WTC11 (cell line): ENCODE data around the gene GEMIN7. TPM values are rescaled to one million over a fixed set of nuclear protein-coding genes. Genes with fewer than 3 reads are reported as not detected.

Experiments used
- ATAC-seq: fragments of 200-7000 bp; cut with Tn5 transposase; 2 replicates; pipeline ENCODE4 v1.10.0; 2021; ENCODE audit warnings: mild to moderate bottlenecking, moderate library complexity
- CTCF ChIA-PET: fragments of 300-600 bp; sonication (Branson Sonifier 250); formaldehyde crosslinking; loops from one replicate; lab custom pipeline; 2021; ENCODE audit warnings: antibody characterized with exemption; lab: Charles Lee
- POLR2A ChIA-PET: fragments of 350-600 bp; sonication (Branson Sonifier 250); formaldehyde crosslinking; loops from one replicate; lab custom pipeline; 2021; ENCODE audit warnings: antibody characterized with exemption; lab: Charles Lee
- DNase-seq: peaks from one replicate; pipeline ENCODE4 v3.0.0; 2021; ENCODE audit warnings: low spot score
- H3K27ac Mint-ChIP-seq: 2 replicates; pipeline ENCODE4 v1.8.0; 2021; ENCODE audit warnings: mixed read lengths
- H3K27me3 Mint-ChIP-seq: 2 replicates; pipeline ENCODE4 v1.8.0; 2021; ENCODE audit warnings: low read depth, mild to moderate bottlenecking, moderate library complexity, mixed read lengths
- H3K36me3 Mint-ChIP-seq: 2 replicates; pipeline ENCODE4 v1.8.0; 2021; ENCODE audit warnings: mixed read lengths
- H3K4me1 Mint-ChIP-seq: 2 replicates; pipeline ENCODE4 v1.8.0; 2022; ENCODE audit warnings: mixed read lengths
- H3K4me3 Mint-ChIP-seq: 2 replicates; pipeline ENCODE4 v1.8.0; 2021; ENCODE audit warnings: mild to moderate bottlenecking, moderate library complexity, mixed read lengths
- H3K9me3 Mint-ChIP-seq: 2 replicates; pipeline ENCODE4 v1.8.0; 2021; ENCODE audit warnings: mixed read lengths
- ATF6 ChIP-seq: sonication (generic); formaldehyde crosslinking; IDR thresholded peaks from 2 replicates; pipeline ENCODE4 v1.8.1; 2023; ENCODE audit warnings: mild to moderate bottlenecking, missing genetic modification reagents
- ETV6 ChIP-seq: sonication (generic); formaldehyde crosslinking; IDR thresholded peaks from 2 replicates; pipeline ENCODE4 v1.8.1; 2022; ENCODE audit warnings: mild to moderate bottlenecking, missing genetic modification reagents
- FOXK1 ChIP-seq: sonication (generic); formaldehyde crosslinking; IDR thresholded peaks from 2 replicates; pipeline ENCODE4 v1.8.0; 2022; ENCODE audit warnings: mild to moderate bottlenecking, moderate library complexity, missing genetic modification reagents
- JAZF1 ChIP-seq: fragments of 250-450 bp; sonication (Bioruptor Pico); IDR thresholded peaks from 2 replicates; pipeline ENCODE4 v1.9.0; 2021; ENCODE audit warnings: moderate library complexity, mild to moderate bottlenecking, inconsistent platforms
- KAT7 ChIP-seq: sonication (generic); formaldehyde crosslinking; IDR thresholded peaks from 2 replicates; pipeline ENCODE4 v1.8.1; 2023; ENCODE audit warnings: missing genetic modification reagents, mild to moderate bottlenecking, borderline replicate concordance
- NFATC4 ChIP-seq: fragments of 250-450 bp; sonication (Bioruptor Pico); IDR thresholded peaks from 2 replicates; pipeline ENCODE4 v1.9.0; 2021; ENCODE audit warnings: mild to moderate bottlenecking
- NFE2L1 ChIP-seq: sonication (generic); formaldehyde crosslinking; IDR thresholded peaks from 2 replicates; pipeline ENCODE4 v1.8.1; 2023; ENCODE audit warnings: missing genetic modification reagents
- SP1 ChIP-seq: sonication (generic); formaldehyde crosslinking; conservative IDR thresholded peaks from 2 replicates; pipeline ENCODE4 v1.8.1; 2022; ENCODE audit warnings: missing genetic modification reagents
- USF2 ChIP-seq: sonication (generic); formaldehyde crosslinking; IDR thresholded peaks from 2 replicates; pipeline ENCODE4 v1.8.1; 2023; ENCODE audit warnings: mild to moderate bottlenecking, missing genetic modification reagents, moderate library complexity
- ZBTB21 ChIP-seq: sonication (generic); formaldehyde crosslinking; IDR thresholded peaks from 2 replicates; pipeline ENCODE4 v1.8.1; 2023; ENCODE audit warnings: mild to moderate bottlenecking, missing genetic modification reagents, borderline replicate concordance
- ZNF281 ChIP-seq: sonication (generic); formaldehyde crosslinking; IDR thresholded peaks from 2 replicates; pipeline ENCODE4 v1.8.0; 2023; ENCODE audit warnings: mild to moderate bottlenecking, missing genetic modification reagents
- ZSCAN18 ChIP-seq: fragments of 250-450 bp; sonication (Bioruptor Pico); IDR thresholded peaks from 2 replicates; pipeline ENCODE4 v2.1.2; 2022; ENCODE audit warnings: mild to moderate bottlenecking, moderate library complexity
- total RNA-seq: library from RNA; stranded (reverse); gene quantifications from 3 replicates; pipeline ENCODE4 v1.2.3, GENCODE V29; 2021
- TF ChIP-seq, protein P1 (sequence below): fragments of 250-450 bp; sonication (Bioruptor Pico); conservative IDR thresholded peaks from 2 replicates; pipeline ENCODE4 v1.9.0; 2021; ENCODE audit warnings: mild to moderate bottlenecking
- TF ChIP-seq, protein P2 (sequence below): sonication (generic); formaldehyde crosslinking; conservative IDR thresholded peaks from 2 replicates; pipeline ENCODE4 v1.8.1; 2023; ENCODE audit warnings: mild to moderate bottlenecking, low read depth, missing genetic modification reagents, moderate library complexity
- TF ChIP-seq, protein P3 (sequence below): sonication (generic); formaldehyde crosslinking; IDR thresholded peaks from 2 replicates; pipeline ENCODE4 v1.8.1; 2022; ENCODE audit warnings: low read depth, mild to moderate bottlenecking, moderate library complexity, missing genetic modification reagents, borderline replicate concordance
- TF ChIP-seq, protein P4 (sequence below): sonication (generic); formaldehyde crosslinking; IDR thresholded peaks from 2 replicates; pipeline ENCODE4 v1.8.1; 2023; ENCODE audit warnings: mild to moderate bottlenecking, missing genetic modification reagents
- TF ChIP-seq, protein P5 (sequence below): sonication (generic); formaldehyde crosslinking; IDR thresholded peaks from 2 replicates; pipeline ENCODE4 v1.8.0; 2022; ENCODE audit warnings: mild to moderate bottlenecking, missing genetic modification reagents

Gene GEMIN7
- total RNA-seq, 1 experiment from 2014 or later, result 55.0 TPM

GRCh38 chr19:45117671-45118070, 38.6 kb downstream of the GEMIN7 start:
- Mint-ChIP-seq H3K4me1 (peaks cover 7% of the 10 kb centered on the region; the same call in 1 of the 2 replicates), H3K36me3 (no peaks in the 10 kb centered on the region)
- DNase-seq, result no peak
- CTCF ChIA-PET, result interaction anchor here (0.7 to 1.9 kb wide), 6 partner anchors 8 to 394 kb away, joined by 3 to 9 read pairs (median 5); partner anchors contain the start of gene PPP1R37
- TF ChIP-seq USF2 (CRISPR knock-in tag) (no peak), ZBTB21 (CRISPR knock-in tag) (no peak), KAT7 (CRISPR knock-in tag) (no peak), NFE2L1 (CRISPR knock-in tag) (no peak), JAZF1 (CRISPR knock-in tag) (no peak), ATF6 (no peak), ETV6 (CRISPR knock-in tag) (no peak), FOXK1 (no peak)
- TF ChIP-seq, protein P1, sequence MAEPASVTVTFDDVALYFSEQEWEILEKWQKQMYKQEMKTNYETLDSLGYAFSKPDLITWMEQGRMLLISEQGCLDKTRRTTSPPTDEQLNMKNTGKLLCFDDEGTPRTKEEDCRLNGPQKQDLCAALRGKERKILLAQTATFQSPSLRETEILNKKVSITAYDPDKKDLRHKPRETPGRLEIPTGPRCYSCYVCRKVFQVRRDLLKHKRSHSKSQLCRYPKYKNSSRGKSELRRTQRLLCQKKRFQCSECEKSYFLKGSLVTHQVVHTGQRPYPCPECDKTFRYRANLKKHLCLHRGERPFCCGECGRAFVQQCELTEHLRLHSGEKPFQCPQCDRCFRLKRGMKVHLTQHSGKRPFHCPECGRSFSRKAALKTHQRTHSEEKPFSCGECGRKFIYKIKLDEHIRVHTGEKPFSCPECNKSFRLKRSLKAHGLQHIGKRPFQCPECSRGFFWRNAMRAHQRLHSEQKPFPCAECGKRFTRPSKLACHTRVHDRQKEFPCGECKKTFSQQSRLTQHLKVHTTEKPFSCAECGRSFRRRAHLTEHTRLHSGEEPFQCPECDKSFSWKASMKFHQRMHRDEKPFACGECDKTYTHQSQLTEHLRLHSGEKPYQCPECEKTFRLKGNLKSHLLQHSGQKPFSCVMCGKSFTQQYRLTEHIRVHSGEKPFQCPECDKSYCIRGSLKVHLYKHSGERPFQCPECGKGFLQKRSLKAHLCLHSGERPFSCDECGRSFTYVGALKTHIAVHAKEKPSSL, result no peak
- TF ChIP-seq, protein P2, sequence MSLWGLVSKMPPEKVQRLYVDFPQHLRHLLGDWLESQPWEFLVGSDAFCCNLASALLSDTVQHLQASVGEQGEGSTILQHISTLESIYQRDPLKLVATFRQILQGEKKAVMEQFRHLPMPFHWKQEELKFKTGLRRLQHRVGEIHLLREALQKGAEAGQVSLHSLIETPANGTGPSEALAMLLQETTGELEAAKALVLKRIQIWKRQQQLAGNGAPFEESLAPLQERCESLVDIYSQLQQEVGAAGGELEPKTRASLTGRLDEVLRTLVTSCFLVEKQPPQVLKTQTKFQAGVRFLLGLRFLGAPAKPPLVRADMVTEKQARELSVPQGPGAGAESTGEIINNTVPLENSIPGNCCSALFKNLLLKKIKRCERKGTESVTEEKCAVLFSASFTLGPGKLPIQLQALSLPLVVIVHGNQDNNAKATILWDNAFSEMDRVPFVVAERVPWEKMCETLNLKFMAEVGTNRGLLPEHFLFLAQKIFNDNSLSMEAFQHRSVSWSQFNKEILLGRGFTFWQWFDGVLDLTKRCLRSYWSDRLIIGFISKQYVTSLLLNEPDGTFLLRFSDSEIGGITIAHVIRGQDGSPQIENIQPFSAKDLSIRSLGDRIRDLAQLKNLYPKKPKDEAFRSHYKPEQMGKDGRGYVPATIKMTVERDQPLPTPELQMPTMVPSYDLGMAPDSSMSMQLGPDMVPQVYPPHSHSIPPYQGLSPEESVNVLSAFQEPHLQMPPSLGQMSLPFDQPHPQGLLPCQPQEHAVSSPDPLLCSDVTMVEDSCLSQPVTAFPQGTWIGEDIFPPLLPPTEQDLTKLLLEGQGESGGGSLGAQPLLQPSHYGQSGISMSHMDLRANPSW (CRISPR knock-in tag), result no peak
- TF ChIP-seq, all 79 proteins: peak for 0
- POLR2A ChIA-PET, result no interaction called here
- Mint-ChIP-seq H3K9me3 (no peaks in the 10 kb centered on the region), H3K27ac (no peak overlapping the region; the same call in 1 of the 2 replicates), H3K4me3 (no peak overlapping the region), H3K27me3 (no peaks in the 10 kb centered on the region)
- ATAC-seq, result no peak

DNA sequence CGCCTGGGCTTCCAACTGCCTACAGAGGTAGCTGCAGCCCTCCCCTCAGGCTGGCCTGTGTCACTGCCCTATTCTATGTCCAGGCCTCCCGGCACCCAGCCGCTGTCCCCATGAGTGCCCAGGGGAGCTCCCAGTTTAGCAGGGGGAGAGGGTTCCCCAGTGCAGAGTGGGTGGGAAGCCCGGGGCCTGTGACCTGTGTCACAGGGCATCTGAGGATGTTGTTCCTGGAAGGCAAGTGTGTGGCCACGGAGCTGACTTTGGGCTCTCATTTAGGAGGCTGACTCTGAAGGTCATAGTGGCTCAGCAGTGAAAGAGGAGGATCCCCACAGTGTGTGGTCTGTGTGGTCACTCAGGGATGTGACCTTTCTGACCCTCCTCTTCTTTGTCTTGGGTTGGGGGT, 39.0 kb downstream of the GEMIN7 start:
- Mint-ChIP-seq H3K4me3 (no peak overlapping the region), H3K27ac (no peak overlapping the region), H3K36me3 (no peaks in the 10 kb centered on the region), H3K9me3 (no peaks in the 10 kb centered on the region), H3K4me1 (peaks cover 7% of the 10 kb centered on the region; the same call in 1 of the 2 replicates), H3K27me3 (no peaks in the 10 kb centered on the region)
- ChIA-PET CTCF (interaction anchor here (0.7 to 1.9 kb wide), 5 partner anchors 8 to 394 kb away, joined by 3 to 9 read pairs (median 6); partner anchors contain the start of gene PPP1R37), POLR2A (no interaction called here)
- ATAC-seq (no peak), DNase-seq (no peak)
- no peak for TF ChIP-seq ZSCAN18 (CRISPR knock-in tag)
- TF ChIP-seq SP1 (CRISPR knock-in tag), result no peak
- TF ChIP-seq, protein P3, sequence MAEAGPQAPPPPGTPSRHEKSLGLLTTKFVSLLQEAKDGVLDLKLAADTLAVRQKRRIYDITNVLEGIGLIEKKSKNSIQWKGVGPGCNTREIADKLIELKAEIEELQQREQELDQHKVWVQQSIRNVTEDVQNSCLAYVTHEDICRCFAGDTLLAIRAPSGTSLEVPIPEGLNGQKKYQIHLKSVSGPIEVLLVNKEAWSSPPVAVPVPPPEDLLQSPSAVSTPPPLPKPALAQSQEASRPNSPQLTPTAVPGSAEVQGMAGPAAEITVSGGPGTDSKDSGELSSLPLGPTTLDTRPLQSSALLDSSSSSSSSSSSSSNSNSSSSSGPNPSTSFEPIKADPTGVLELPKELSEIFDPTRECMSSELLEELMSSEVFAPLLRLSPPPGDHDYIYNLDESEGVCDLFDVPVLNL (CRISPR knock-in tag), result no peak
- TF ChIP-seq ETV6 (CRISPR knock-in tag), result no peak
- TF ChIP-seq, protein P4, sequence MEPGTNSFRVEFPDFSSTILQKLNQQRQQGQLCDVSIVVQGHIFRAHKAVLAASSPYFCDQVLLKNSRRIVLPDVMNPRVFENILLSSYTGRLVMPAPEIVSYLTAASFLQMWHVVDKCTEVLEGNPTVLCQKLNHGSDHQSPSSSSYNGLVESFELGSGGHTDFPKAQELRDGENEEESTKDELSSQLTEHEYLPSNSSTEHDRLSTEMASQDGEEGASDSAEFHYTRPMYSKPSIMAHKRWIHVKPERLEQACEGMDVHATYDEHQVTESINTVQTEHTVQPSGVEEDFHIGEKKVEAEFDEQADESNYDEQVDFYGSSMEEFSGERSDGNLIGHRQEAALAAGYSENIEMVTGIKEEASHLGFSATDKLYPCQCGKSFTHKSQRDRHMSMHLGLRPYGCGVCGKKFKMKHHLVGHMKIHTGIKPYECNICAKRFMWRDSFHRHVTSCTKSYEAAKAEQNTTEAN (CRISPR knock-in tag), result no peak
- TF ChIP-seq, protein P5, sequence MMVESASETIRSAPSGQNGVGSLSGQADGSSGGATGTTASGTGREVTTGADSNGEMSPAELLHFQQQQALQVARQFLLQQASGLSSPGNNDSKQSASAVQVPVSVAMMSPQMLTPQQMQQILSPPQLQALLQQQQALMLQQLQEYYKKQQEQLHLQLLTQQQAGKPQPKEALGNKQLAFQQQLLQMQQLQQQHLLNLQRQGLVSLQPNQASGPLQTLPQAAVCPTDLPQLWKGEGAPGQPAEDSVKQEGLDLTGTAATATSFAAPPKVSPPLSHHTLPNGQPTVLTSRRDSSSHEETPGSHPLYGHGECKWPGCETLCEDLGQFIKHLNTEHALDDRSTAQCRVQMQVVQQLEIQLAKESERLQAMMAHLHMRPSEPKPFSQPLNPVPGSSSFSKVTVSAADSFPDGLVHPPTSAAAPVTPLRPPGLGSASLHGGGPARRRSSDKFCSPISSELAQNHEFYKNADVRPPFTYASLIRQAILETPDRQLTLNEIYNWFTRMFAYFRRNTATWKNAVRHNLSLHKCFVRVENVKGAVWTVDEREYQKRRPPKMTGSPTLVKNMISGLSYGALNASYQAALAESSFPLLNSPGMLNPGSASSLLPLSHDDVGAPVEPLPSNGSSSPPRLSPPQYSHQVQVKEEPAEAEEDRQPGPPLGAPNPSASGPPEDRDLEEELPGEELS (CRISPR knock-in tag), result no peak
- no peak for TF ChIP-seq NFATC4
- no peak for TF ChIP-seq ZNF281 (CRISPR knock-in tag)
